ENCODE measurements around the gene ANKRD44.
"Not testable (repeated sequence)": the region's sequence is repeated elsewhere in the genome, so short reads cannot be mapped to it uniquely, and the experiment has no call there.

Gene ANKRD44

GRCh38 chr2:197310271-197310985 lies at the start of gene ANKRD44:
Gene ANKRD44 (minus strand): TSS chr2:197310780. CDS start chr2:197310604, 176 bp downstream.
- peak; percentile 83 for DNase-seq

GRCh38 chr2:197359859-197360258 lies 49.3 kb upstream of the ANKRD44 start:
- no peak for DNase-seq

- DNase-seq = no peak
Measured at GRCh38 chr2:197358931-197359330, 48.4 kb upstream of the ANKRD44 start.

GRCh38 chr2:197357986-197358385 lies 47.4 kb upstream of the ANKRD44 start:
- no peak for DNase-seq

- DNase-seq = no peak
Measured at GRCh38 chr2:197356136-197356535, 45.6 kb upstream of the ANKRD44 start.

- DNase-seq = no peak
Measured at GRCh38 chr2:197354169-197354558, 43.6 kb upstream of the ANKRD44 start.

- no peak for DNase-seq
Measured at GRCh38 chr2:197353393-197354168, 43.0 kb upstream of the ANKRD44 start.

GRCh38 chr2:197349699-197350098 lies 39.1 kb upstream of the ANKRD44 start:
- no peak for DNase-seq

GRCh38 chr2:197348721-197349360 lies 38.3 kb upstream of the ANKRD44 start:
- no peak for DNase-seq

GRCh38 chr2:197345846-197346370 lies 35.3 kb upstream of the ANKRD44 start:
- DNase-seq = no peak

- not testable (repeated sequence) for DNase-seq
Measured at GRCh38 chr2:197343968-197344367, 33.4 kb upstream of the ANKRD44 start.

- no peak for DNase-seq
Measured at GRCh38 chr2:197340591-197340990, 30.0 kb upstream of the ANKRD44 start.

GRCh38 chr2:197339496-197340220 lies 29.1 kb upstream of the ANKRD44 start:
- no peak for DNase-seq

GRCh38 chr2:197339016-197339415 lies 28.4 kb upstream of the ANKRD44 start:
- DNase-seq = no peak

- DNase-seq = no peak
Measured at GRCh38 chr2:197332641-197333040, 22.1 kb upstream of the ANKRD44 start.

- DNase-seq = no peak
Measured at GRCh38 chr2:197328461-197328860, 17.9 kb upstream of the ANKRD44 start.

GRCh38 chr2:197327472-197328098 lies 17.0 kb upstream of the ANKRD44 start:
- DNase-seq = no peak

- DNase-seq = no peak
Measured at GRCh38 chr2:197327073-197327471, 16.5 kb upstream of the ANKRD44 start.

- DNase-seq = no peak
Measured at GRCh38 chr2:197324801-197325200, 14.2 kb upstream of the ANKRD44 start.

GRCh38 chr2:197322724-197323720 lies 12.4 kb upstream of the ANKRD44 start:
- no peak for DNase-seq

- no peak for DNase-seq
Measured at GRCh38 chr2:197322143-197322542, 11.6 kb upstream of the ANKRD44 start.

All from NCI-H748 treated with DMSO at 0.1 percent for 48 hours (cell line).